Coronary artery (tissue), 2 donors: ENCODE data around the gene CASP1.
"Not testable (repeated sequence)": the region's sequence is repeated elsewhere in the genome, so short reads cannot be mapped to it uniquely, and the experiment has no call there.

Source experiments
- DNase-seq: peaks from one replicate; pipeline ENCODE4 v3.0.0-alpha.2; 2017; ENCODE audit warnings: low spot score
- H3K27ac ChIP-seq, 2 donors: fragments of 200-600 bp; sonication (generic); one replicate each; pipeline ENCODE4 v1.5.1; 2016 to 2019
- H3K4me3 ChIP-seq: fragments of 200-600 bp; sonication (generic); 2 replicates; pipeline ENCODE4 v1.5.1; 2016; ENCODE audit warnings: mild to moderate bottlenecking, moderate library complexity
- TF ChIP-seq, protein P1 (sequence below): fragments of 200-600 bp; sonication (generic); IDR thresholded peaks from one replicate; pipeline ENCODE4 v1.5.1; 2019; ENCODE audit warnings: antibody characterized with exemption

Gene CASP1

DNA sequence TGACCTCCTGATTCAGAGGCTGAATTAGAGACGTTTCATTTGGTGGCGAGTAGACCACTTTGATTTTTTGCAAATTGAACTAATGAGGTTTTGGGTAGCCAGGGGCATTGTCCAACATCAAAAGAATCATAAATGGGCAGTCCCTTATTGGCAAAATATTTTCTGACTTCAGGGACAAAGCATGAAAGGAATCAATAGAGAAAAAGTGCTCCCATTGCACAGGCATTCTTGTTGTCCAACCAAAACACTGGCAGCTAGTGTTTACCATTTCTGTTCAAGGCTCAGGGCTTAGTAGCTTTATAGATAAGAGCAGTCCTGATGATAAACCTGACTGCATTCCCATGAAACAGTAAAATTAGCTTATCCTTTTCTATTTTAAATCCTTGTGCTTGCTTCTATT lies 16.6 kb upstream of the CASP1 start:
- DNase-seq, result no peak
- Histone ChIP-seq H3K4me3 (no peak overlapping the region), H3K27ac (no peak overlapping the region)
- TF ChIP-seq, protein P1, sequence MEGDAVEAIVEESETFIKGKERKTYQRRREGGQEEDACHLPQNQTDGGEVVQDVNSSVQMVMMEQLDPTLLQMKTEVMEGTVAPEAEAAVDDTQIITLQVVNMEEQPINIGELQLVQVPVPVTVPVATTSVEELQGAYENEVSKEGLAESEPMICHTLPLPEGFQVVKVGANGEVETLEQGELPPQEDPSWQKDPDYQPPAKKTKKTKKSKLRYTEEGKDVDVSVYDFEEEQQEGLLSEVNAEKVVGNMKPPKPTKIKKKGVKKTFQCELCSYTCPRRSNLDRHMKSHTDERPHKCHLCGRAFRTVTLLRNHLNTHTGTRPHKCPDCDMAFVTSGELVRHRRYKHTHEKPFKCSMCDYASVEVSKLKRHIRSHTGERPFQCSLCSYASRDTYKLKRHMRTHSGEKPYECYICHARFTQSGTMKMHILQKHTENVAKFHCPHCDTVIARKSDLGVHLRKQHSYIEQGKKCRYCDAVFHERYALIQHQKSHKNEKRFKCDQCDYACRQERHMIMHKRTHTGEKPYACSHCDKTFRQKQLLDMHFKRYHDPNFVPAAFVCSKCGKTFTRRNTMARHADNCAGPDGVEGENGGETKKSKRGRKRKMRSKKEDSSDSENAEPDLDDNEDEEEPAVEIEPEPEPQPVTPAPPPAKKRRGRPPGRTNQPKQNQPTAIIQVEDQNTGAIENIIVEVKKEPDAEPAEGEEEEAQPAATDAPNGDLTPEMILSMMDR, result no peak

DNA sequence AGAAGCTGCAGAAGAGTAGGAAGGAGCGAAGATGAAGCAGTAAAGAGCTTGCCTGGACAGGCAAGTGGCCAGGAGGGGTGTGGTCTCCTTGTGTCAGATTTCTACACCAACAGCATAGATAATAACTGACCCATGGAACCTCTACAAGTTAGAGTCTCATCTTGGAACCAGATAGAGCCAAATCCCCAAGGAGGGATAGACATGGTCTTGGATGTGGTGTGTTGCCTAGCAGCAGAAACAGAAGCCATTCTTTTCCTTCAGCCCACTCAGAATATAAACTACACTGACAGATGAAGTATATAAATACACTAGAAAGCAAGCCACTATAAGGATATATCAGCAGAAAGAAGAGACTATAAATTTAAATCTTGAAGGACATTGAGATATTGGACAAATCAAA lies 14.5 kb upstream of the CASP1 start:
- Histone ChIP-seq H3K27ac (no peak overlapping the region), H3K4me3 (no peak overlapping the region)
- TF ChIP-seq, protein P1, result no peak
- DNase-seq, result no peak

DNA sequence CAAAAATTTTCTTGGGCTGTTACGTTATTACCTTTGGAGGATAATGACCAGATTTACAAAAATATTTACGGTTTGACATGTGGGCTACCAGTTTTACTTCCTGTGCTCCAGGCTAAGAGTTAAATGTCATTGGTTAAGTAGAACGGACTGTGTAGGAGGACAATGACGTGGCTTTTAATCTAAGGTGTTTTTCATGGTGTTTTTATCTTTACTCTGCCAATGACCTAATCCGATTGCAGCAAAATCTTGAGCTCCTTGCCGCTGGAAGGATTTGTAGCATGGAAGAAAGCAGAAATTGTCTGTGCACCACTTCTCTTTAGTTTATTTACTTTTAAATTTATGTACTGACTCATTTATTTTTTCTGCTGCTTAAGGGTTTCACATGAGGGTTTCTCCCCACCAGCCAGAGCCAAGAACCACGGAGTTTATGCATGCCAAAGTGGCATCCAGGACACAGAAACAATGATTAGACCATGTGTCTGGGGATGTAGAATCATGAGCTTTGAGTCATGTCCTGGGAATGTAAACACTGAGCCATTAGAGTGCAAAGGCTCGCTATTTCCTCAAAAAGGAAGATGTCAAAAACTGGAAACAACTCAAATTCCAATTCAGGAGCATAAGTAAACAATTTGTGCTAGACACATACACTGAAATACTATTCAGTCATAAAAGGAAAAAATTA lies 12.1 kb upstream of the CASP1 start:
- no peak for DNase-seq
- H3K27ac ChIP-seq, result peak overlapping the region in 1 of 2 donors; percentile 19
- TF ChIP-seq, protein P1, result no peak
- no peak overlapping the region for H3K4me3 ChIP-seq

DNA sequence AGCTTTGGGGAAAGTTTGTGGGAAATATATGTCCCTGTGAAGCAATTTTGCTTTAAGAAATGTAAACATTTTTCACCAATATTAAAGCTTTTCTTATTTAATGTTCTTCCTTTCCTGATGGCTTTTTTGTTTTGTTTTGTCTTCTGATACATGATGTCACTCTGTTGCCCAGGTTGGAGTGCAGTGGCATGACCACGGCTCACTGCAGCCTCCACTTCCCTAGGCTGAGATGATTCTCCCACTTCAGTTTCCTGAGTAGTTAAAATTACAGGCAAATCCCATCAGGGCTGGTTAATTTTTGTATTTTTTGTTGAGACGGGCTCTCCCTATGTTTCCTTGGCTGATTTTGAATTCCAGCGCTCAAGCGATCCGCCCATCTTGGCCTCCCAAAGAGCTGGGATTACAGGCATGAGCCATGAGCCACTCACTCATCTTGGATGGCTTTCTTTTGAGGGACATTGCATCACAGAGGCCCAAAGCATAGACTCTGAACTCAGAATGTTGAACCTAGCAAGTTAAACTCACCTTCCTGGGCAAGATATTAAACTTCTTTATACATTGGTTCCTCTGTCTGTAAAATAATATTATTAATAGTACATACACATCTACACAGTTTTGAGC lies 10.8 kb upstream of the CASP1 start:
- DNase-seq, result no peak
- TF ChIP-seq, protein P1, result no peak
- peak overlapping the region; percentile 58 for H3K4me3 ChIP-seq
- peak overlapping the region in 1 of 2 donors; percentile 17 for H3K27ac ChIP-seq

DNA sequence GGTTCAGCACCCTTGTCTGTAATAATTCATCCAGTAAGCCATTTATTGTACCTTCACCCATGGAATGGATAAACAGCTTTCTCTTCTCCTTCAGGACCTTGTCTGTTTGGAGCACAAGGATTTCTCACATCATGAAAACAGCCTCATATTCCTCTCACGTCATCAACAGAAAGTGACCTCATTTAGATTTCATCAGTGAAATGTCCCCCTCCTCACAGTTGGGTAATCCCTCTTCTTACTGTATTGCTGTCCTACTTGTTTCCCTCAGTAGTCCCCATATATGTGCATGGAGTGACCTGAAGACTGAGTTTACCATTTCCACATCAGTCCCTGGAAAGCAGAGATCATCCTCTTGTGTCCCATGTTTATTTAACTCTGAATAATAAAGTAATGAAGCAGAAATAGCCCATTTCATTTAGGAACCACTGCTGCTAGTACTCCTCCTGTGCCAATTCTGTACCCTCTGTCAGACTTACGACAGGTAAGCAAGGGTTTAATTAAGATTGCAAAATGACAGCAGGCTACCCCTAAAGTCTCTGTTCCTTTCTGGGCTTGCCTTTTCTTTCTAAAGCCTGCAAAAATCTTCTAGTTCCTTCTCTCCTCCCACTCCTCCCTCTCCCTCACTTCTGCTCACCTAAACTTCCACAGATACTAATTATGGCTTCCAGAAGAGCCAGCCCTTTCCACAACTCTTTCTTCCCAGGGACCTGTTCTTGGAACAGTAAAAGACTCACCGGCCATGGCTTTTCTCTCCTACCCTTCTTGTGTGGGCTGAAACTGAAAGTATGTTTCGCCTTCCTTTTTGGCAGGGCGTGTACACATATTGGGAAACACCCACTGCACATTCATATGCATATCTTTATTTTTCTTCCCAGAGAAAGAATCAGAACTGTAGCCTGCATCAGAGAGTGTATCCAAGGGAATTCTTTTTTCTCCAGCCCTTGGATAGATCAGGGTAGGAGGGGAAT lies 9.9 kb upstream of the CASP1 start, which contains the start of gene CARD16:
TSS of gene CARD16 (minus strand) at position 779 of the 968 bp plus-strand sequence. CDS start at position 741, 38 bp downstream.
- Histone ChIP-seq H3K4me3 (peak within 1 kb of the TSS; percentile 58), H3K27ac (peak within 1 kb of the TSS; percentile 1 to 17)
- not testable (repeated sequence) for DNase-seq

DNA sequence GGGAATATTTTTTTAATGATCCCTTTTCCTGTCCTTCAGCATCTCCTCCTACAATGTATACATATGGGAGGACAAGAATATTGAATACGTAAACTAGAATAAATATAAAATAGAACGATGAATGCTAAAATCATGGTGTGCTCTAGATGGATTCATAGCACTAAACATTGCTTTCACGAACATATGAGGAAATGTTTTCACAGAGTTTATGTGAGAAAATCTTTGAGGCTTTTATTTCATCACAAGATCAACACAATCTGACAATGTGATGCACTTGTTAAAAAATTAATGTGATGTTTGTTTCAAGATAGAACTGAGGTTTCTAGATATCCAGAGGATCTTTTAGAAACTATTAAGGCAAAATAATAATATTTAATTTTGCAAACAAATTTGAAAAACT lies 7.2 kb upstream of the CASP1 start:
- TF ChIP-seq, protein P1, result no peak
- no peak overlapping the region for H3K4me3 ChIP-seq
- no peak overlapping the region for H3K27ac ChIP-seq
- DNase-seq, result no peak

DNA sequence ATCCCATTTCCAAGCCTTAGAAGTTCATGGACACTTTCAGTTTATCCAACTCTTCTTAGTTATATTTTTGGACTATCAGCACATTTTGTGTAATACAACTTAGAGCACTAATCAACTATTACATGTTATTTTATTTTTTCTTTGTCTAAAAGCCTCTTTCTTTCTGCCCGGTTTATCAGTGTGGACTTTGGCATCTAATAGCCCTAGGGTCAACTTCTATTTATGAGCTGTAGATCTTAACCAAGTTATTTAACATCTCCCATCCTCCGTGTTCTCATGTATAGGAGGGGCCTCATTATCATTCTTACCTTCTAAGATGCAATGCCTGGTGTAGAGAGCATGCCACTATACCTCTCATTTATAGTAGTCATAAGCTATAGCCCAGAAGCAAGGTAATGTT lies 5.8 kb upstream of the CASP1 start:
- TF ChIP-seq, protein P1, result no peak
- H3K4me3 ChIP-seq, result no peak overlapping the region
- no peak overlapping the region for H3K27ac ChIP-seq
- DNase-seq, result no peak

DNA sequence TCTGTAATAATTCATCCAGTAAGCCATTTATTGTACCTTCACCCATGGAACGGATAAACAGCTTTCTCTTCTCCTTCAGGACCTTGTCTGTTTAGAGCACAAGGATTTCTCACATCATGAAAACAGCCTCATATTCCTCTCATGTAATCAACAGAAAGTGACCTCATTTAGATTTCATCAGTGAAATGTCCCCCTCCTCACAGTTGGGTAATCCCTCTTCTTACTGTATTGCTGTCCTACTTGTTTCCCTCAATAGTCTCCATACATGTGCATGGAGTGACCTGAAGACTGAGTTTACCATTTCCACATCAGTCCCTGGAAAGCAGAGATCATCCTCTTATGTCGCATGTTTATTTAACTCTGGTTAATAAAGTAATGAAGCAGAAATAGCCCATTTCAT lies 556 bp downstream of the CASP1 start:
- peak overlapping the region; percentile 36 to 72 for H3K27ac ChIP-seq
- not testable (repeated sequence) for DNase-seq
- peak overlapping the region; percentile 63 for H3K4me3 ChIP-seq
